C4-2B (cell line): ENCODE data around the gene PDE4B.

Experiments
- CTCF ChIP-seq: fragments of 450-650 bp; conservative IDR thresholded peaks from 2 replicates; pipeline ENCODE4 v1.5.1; 2017; ENCODE audit warnings: mild to moderate bottlenecking
- ZFX ChIP-seq: fragments of 450-650 bp; IDR thresholded peaks from 2 replicates; pipeline ENCODE4 v1.6.1; 2017

- no peak for TF ChIP-seq CTCF
- TF ChIP-seq ZFX: no peak
Observed at GRCh38 chr1:66384258-66384921, 591.7 kb downstream of the PDE4B start.
